Ishikawa (cell line): ENCODE results near the gene CNTNAP5.

ENCODE experiments used
- CEBPB ChIP-seq: IDR thresholded peaks from 2 replicates; pipeline ENCODE4 v1.6.1; 2012
- CREB1 ChIP-seq: IDR thresholded peaks from 2 replicates; pipeline ENCODE4 v1.6.1; 2012; ENCODE audit warnings: low read depth
- EGR1 ChIP-seq: IDR thresholded peaks from 2 replicates; pipeline ENCODE4 v1.6.1; 2012
- EP300 ChIP-seq: IDR thresholded peaks from 2 replicates; pipeline ENCODE4 v1.6.1; 2012; ENCODE audit warnings: borderline replicate concordance
- FOXM1 ChIP-seq: IDR thresholded peaks from 2 replicates; pipeline ENCODE4 v1.6.1; 2012; ENCODE audit warnings: low read depth, borderline replicate concordance
- MAX ChIP-seq: IDR thresholded peaks from 2 replicates; pipeline ENCODE4 v1.6.1; 2012
- NFIC ChIP-seq: IDR thresholded peaks from 2 replicates; pipeline ENCODE4 v1.6.1; 2012
- RAD21 ChIP-seq: IDR thresholded peaks from 2 replicates; pipeline ENCODE4 v1.6.1; 2012; ENCODE audit warnings: low read depth
- REST ChIP-seq: IDR thresholded peaks from 2 replicates; pipeline ENCODE4 v1.6.1; 2012; ENCODE audit warnings: low read depth, mild to moderate bottlenecking
- TAF1 ChIP-seq: IDR thresholded peaks from 2 replicates; pipeline ENCODE4 v1.6.1; 2012; ENCODE audit warnings: low read depth, mild to moderate bottlenecking
- TEAD4 ChIP-seq: IDR thresholded peaks from 2 replicates; pipeline ENCODE4 v1.6.1; 2012
- ZBTB7A ChIP-seq: IDR thresholded peaks from 2 replicates; pipeline ENCODE4 v1.6.1; 2012; ENCODE audit warnings: low read depth
- TF ChIP-seq, protein P1 (sequence below): IDR thresholded peaks from 2 replicates; pipeline ENCODE4 v1.6.1; 2012

DNA sequence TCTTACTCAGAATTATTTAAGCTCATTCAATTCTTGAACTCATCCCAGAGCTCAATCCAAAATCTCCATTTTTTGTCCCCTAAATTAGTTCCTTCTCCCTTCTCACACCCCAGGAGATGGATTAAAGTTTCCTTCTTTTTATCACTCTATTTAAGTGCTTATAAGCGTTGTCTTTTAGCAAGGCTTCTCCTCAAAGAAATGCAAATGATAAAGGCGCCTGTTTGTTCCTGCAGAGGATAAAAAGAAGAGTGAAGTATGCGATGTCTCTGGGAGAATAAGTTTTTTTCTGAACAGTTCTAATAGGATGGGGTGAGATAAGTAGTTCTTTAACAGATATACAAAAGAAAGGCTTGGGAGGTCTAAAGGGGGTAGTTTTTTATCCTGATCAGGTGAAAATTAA lies 303.3 kb downstream of the CNTNAP5 start:
- TF ChIP-seq TEAD4 (no peak), TAF1 (no peak), RAD21 (no peak), FOXM1 (no peak), EP300 (no peak), REST (no peak), CEBPB (no peak), CREB1 (no peak), ZBTB7A (no peak), NFIC (no peak), MAX (no peak), EGR1 (no peak)
- TF ChIP-seq, protein P1, sequence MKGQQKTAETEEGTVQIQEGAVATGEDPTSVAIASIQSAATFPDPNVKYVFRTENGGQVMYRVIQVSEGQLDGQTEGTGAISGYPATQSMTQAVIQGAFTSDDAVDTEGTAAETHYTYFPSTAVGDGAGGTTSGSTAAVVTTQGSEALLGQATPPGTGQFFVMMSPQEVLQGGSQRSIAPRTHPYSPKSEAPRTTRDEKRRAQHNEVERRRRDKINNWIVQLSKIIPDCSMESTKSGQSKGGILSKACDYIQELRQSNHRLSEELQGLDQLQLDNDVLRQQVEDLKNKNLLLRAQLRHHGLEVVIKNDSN, result no peak
